ENCODE measurements around the gene GLCCI1. TPM values are rescaled to one million over a fixed set of nuclear protein-coding genes. Genes with fewer than 3 reads are reported as not detected.

Gene GLCCI1
- total and polyA plus RNA-seq, 2 of the 8 experiments (the other 6 are each of a cell fraction or from before 2014, with no cell fraction given), result 12.4 to 27.7 TPM

GRCh38 chr7:7982904-7983303 lies 14.3 kb downstream of the GLCCI1 start (continued):
- TF ChIP-seq CHD7 (IDR thresholded peaks at IDR 0.05; ENCODE audit: insufficient replicate concordance, low read length), result no peak
- no peak for TF ChIP-seq SAP30 (IDR thresholded peaks at IDR 0.05; ENCODE audit: insufficient read depth, insufficient replicate concordance, low read length)
